GM18520 (cell line): ENCODE measurements around the gene SCLY.

Experiments used
- ATAC-seq: cut with Tn5 transposase; IDR thresholded peaks from one replicate; pipeline ENCODE4 v1.9.1; 2021; ENCODE audit not compliant: unreplicated experiment

The SCLY gene

DNA sequence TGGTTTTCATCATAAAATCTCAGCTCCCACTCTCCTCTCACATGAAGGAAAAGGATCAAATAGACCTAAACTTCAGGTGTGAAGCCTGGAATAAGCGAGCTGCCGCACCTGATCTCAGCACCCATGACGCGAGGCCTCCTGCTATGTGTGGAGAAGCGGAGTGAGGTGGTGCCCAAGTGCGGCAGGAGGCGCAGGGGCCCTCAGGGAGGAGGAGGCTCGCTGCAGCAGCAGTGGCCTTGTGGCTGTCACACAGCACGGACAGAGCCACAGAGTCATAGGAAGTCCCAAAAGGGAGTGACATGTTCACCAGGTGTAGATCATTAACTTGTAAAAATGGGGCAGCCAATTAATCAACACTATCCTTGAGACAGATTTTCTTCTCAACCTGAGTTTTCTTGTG lies 9.1 kb downstream of the SCLY start:
- no peak for ATAC-seq

- ATAC-seq = no peak
Observed at GRCh38 chr2:238075397-238075796, 14.6 kb downstream of the SCLY start.

- ATAC-seq = no peak
Observed at GRCh38 chr2:238077292-238077691, 16.5 kb downstream of the SCLY start.

GRCh38 chr2:238079874-238080327 lies 19.1 kb downstream of the SCLY start:
- no peak for ATAC-seq

- no peak for ATAC-seq
Observed at GRCh38 chr2:238080518-238080917, 19.7 kb downstream of the SCLY start.

GRCh38 chr2:238081150-238081549 lies 20.3 kb downstream of the SCLY start:
- ATAC-seq = no peak

DNA sequence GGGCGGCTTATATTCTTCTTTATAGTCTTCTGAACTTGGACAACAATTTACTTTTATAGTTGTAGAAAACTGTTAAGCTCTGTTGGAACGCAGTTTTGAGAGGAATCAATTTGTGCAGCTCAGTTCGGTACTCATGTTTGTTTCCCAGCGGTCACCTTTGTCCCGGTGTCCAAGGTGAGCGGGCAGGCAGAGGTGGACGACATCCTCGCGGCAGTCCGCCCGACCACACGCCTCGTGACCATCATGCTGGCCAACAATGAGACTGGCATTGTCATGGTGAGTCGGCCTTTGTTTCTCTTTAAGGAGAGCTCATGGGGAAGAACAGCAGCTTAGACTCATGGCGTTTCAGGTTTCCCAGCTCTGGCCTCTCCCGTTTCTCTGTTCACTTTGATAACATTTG lies 20.8 kb downstream of the SCLY start:
- no peak for ATAC-seq

DNA sequence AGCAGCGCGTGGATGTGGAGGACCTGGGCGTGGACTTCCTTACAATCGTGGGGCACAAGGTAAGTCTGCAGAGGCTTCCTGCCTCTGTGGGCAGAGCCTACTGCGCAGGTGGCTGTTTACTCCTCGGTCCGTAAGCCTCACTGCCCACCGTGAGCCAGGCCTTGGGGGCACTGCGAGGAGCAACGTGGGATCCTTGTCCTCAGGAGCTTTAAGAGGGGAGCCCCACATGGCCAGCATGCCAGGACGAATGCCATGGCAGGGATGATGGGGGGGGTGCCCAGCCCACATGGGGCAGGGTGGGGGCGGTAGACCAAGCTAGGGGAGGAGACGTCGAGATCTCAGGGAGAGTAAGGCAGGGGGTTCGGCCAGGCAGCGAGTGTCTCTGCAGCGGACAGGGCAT lies 21.4 kb downstream of the SCLY start:
- no peak for ATAC-seq

GRCh38 chr2:238082827-238083226 lies 22.0 kb downstream of the SCLY start:
- ATAC-seq = no peak

- no peak for ATAC-seq
Observed at GRCh38 chr2:238083919-238084318, 23.1 kb downstream of the SCLY start.

DNA sequence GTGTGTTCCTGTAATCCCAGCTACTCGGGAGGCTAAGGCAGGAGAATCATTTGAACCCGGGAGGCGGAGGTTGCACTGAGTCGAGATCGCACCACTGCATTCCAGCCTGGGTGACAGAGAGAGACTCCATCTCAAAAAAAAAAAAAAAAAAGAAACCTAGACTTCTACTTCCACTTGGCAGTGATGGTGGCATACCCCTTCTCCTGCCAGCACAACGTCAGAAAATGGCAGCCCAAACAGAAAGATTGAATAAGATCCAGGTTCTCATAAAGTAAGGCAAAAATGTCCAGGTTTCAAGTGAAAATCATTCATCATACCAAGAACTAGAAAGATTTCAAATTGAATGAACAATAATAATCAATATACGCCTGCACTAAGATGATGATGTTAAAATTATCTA lies 24.0 kb downstream of the SCLY start:
- ATAC-seq = no peak

DNA sequence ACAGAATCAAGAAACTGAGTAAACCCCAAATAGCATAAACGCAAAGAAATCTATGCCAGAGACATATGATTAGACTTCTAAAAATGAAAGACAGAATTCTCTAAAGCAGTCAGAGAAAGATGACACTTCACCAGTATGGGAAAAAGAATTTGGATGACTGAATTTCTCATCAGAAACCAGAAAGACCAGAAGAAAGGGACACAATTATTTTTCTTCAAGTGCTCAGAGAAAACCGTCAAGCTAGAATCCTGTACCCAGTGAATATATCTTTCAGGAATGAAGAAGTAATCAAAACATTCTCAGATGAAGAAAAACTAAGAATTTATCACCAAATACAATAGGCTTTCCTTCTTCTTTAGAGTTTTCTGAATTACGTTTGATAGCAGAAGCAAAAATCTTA lies 25.1 kb downstream of the SCLY start:
- ATAC-seq = no peak

DNA sequence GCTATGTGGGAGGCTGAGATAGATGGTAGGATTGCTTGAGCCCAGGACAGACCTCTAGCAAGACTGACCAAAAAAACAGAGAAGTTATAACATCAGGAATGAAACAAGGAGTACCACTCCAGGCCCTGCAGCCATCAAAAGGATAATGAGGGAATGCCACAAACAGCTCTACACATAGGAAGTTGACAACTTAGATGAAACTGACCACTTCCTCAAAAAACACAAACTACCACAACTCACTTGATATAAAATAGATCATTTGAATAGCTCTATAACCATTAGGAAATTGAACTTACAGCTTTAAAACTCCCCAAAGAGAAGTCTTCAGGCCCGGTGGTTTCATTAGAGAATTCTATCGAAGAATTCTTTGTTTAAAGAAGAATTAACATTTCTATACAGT lies 26.4 kb downstream of the SCLY start:
- ATAC-seq = no peak

DNA sequence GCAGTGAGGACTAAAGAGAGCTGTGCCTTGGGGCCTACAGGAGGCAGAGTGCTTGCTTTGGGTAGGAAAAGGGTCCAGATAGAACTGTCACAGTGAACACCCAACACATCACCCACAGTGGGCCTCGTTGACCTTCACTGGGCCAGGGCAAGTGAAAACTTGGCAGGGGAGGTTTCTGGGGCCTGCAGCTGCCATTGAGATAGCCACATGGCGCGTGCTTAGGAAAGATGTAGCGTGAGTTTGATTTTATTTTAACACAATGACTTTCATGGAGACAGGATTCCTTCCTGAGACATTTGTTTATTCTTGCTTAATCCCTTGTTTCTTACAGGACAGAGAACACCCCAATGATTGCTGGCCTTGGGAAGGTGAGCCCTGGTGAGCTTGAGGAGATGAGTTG lies 30.1 kb downstream of the SCLY start:
- no peak for ATAC-seq

DNA sequence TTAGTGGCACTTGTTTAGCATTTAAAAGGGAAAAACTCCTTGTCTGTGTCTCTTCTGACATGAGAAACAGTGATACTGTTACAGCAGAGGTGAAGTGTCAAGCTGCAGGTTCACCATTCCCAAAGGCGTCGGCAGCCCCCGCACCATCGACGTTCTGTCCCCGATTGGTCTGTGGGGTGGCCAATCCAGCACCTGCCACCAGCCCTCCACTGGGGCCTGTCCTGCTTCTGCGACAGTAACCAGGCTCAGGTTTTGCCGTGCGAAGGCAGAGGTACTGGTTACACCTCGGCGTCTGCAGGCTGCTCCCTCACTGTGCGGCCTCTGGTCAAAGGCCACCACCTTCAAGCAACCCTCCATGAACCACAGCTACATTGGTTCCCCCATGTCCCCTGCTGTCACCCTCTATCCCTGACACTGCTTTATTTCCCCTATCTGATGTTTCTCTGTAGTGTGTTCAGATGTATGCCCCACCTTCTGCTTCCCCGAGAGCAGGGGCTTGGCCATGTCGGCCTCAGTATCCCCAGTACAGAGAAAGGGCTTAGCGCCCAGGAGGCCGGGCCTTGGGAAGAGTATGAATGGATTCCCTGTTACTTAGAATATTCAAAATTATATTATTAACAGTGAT lies 30.7 kb downstream of the SCLY start:
- no peak for ATAC-seq

- no peak for ATAC-seq
Observed at GRCh38 chr2:238092486-238093035, 31.8 kb downstream of the SCLY start.

DNA sequence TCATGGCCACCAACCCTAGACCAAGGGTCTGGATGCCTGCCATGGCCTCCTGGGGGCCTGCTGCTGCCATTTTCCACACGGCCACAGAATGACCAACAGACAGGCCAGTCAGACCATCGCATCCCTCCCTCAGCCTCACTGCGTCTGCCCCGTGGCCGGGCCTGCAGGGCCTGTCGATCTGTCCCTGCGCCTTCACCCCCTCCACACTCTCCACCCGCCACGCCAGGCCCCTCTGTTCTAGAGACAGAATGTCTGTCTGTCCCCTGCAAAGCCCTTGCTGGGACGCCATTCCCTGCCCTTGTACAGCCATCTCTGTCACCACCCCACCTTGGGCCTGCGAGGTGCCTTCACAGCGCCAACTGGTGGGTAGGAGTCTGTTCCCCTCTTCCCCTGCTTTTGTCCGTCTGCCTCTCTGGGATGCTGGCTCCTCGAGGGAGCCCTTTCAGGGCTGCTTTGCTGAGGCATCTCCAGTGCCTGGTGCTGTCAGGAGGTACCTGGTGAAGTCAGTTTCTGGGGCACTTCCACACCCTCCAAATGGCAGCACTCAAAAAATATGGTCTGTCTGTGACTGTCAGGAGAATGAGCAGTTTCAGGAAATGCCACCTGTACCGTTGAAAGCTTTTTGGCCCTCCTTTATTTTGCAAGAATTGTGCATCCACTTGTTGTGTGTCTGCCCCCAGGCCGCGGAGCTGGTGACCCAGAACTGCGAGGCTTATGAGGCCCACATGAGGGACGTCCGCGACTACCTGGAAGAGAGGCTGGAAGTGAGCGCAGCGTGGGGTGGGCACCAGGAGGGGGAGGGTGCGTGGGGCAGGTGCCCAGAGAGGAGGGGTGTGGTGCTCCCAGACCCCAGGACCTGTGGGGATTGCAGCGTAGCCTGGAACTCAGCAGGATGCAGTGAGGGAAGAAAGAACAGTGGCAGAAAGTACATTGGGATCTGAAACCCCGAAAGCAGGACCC lies 32.7 kb downstream of the SCLY start:
- no peak for ATAC-seq

DNA sequence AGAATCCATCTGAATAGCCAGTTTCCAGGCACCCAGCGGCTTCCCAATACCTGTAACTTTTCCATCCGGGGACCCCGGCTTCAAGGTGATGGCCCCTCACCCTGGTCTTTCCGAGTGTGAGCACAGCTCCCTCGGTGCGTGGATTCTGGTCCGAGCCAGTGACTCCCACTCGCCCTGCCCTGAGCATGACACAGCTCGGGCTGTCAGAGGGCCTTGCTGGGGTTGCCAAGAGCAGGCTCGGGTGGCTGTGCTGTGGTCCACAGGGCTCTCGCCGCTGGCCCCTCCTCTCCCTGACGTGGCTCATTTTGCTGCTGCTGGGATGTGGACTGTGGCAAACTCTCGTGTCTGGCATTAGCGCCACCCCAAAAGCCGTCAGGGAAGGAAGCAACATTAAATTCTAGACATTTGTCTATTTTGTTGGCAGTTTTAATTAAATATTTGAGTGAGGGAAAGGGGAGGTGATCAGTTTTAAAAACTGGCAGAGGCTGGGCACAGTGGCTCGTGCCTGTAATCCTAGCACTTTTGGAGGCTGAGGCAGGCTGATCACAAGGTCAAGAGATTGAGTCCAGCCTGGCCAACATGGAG lies 33.7 kb downstream of the SCLY start:
- no peak for ATAC-seq

DNA sequence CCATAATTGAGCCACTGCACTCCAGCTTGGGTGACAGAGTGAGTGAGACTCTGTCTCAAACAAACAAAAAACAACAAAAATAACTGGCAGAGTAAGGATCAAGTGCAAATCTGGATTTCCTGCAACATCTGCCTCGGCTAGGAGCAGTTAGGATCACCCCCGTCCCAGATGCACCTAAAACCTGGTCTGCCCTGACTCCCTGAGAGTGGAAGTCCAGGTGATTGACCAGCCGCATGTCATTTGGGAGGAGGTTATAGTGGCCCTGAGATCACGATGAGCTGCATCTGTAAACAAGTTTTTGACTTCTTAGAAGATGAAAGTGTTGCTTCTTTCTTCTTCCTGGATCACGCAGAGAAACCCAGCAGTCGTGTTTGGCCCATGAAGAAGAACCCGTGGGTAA lies 34.3 kb downstream of the SCLY start:
- no peak for ATAC-seq

DNA sequence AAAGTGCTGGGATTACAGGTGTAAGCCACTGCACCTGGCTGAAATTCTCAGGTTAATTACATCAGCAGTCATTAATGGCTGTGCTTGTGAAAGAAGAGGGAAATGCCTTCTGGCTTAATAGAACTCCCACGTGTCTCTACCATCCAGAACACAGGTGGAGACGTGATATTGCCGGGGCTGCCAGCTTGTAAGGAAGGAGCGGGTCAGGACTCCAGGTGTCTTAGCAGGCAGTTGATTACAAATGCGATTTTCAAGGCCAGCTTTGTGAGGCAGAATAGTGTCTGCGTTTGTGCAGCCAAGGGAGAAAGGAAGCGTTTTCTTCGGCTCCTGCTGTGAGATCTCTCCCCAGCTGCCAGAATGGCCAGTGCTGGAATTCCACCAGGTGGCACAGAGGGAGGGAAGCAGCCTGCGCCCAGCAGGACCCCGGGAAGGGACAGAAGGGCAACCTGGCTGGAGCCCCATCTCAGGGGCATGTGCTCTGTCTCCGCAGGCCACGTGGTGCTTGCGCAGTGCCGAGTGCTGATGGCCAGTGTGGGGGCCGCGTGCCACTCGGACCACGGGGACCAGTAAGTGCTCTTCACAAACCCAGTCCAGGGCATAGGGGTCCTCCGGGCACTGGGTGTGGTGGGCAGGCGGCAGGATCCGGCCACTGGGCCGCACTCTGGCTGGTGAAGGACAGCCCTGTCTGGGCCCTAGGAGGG lies 35.7 kb downstream of the SCLY start:
- ATAC-seq = no peak
